Stimulated activated CD4-positive, alpha-beta T cell treated with anti-CD3 and anti-CD28 coated beads, TNF-alpha, amount 100 ng/mL, for 48 hours (primary cell): ENCODE results near the gene DRICH1.
"Not testable (repeated sequence)": the region's sequence is repeated elsewhere in the genome, so short reads cannot be mapped to it uniquely, and the experiment has no call there.

ENCODE experiments used
- DNase-seq, 3 donors: peaks; one replicate each; pipeline ENCODE4 v3.0.0-alpha.2; 2020; ENCODE audit warnings: low read depth in 3 of 3

DRICH1 gene

GRCh38 chr22:23566705-23567475 lies 65.2 kb downstream of the DRICH1 start:
- DNase-seq, result no peak

GRCh38 chr22:23565915-23566704 lies 66.0 kb downstream of the DRICH1 start:
- DNase-seq, result no peak

GRCh38 chr22:23565305-23565914 lies 66.7 kb downstream of the DRICH1 start:
- no peak for DNase-seq

DNA sequence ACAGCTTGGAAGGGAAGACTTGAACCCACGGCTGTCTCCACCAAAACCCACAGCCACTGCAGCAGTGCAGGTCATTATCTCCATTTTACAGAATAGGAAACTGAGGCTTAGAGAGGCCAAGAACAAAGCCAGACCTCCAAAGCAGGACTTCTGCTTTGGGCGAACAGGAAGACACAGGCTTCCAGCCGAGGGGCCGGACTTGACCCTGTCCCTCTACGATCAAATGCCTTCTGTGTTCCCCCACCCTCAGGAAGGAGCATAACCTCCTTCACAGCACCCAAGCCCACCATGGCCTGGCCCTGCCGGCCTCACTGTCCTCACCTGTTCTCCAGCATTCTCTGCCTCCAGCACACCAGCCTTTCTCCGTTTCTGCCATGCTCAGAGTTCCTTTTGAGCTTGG lies 67.8 kb downstream of the DRICH1 start:
- DNase-seq, result no peak

GRCh38 chr22:23563111-23563510 lies 69.0 kb downstream of the DRICH1 start:
- DNase-seq, result no peak

- DNase-seq, result no peak
These were observed 69.9 kb downstream of the DRICH1 start for GRCh38 chr22:23562186-23562585.

DNA sequence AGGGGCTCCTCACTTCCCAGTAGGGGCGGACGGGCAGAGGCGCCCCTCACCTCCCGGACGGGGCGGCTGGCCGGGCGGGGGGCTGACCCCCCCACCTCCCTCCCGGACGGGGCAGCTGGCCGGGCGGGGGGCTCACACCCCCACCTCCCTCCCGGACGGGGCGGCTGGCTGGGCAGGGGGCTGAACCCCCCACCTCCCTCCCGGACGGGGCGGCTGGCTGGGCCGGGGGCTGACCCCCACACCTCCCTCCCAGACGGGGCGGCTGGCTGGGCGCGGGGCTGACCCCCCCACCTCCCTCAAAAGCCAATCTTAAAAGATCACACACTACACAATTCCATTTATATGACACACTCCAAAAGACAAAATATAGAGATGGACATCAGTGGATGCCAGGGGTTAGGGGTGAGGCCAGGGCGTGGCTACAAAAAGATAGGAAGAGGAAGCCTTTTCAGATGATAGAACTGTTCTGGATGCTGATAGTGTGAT lies 71.1 kb downstream of the DRICH1 start:
- not testable (repeated sequence) for DNase-seq

DNA sequence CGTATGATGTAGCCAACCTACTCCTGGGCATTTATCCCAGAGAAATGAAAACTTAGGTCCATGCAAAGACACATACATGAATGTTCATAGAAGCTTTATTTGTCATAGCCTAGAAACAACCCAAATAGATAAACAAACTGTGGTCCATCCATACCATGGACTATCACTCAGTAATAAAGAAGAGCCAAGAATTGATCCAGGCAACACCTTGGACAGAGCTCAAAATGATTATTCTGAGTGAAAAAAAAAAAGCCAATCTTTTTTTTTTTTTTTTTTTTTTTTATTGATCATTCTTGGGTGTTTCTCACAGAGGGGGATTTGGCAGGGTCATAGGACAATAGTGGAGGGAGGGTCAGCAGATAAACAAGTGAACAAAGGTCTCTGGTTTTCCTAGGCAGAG lies 71.9 kb downstream of the DRICH1 start:
- not testable (repeated sequence) for DNase-seq
